Measurements from ENCODE around the gene PLK5. TPM values are rescaled to one million over a fixed set of nuclear protein-coding genes. Genes with fewer than 3 reads are reported as not detected.

PLK5 gene
- polyA plus RNA-seq, 1 donor from 2014 or later = 3.6 TPM

DNA sequence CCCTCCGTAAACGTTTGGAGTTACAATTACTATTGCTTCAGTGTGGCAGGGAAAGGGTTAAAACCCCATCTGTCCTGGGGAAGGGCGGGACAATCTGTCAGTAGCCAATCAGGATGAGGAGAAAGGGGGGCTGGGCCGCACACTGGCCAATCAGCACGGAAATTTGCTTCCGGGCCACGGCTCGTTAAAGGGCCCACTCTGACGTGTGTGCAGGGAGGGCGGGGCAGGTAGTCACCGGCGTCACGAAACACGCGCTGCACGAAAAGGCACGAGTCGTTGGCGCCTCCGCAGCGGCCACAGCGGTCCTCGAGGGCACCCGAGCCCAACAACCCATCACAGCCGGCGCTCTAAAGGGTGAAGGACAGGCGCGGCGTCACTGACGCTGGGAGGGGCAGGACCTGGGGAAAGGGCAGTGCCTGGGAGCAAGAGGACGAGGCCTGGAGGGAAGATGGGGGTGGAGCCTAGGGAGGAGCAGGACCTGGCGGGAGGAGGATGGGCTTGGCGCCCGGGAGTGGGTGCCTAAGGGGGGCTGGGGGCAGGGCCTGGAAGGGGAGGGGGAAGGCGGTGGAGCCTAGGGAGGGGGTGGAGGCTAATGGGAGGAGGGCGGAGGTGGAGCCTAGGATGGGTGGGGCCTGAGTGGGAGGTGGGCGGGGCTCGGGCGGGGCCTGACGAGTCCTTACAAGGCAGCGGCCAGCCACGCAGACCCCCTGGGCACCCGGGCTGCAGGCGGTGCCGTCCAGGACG is 15.9 kb upstream of the PLK5 start:
- H3K4me2 ChIP-seq (ENCODE audit: low read length) = peak overlapping the region; percentile 58
- peak overlapping the region; percentile 86 for H3K9ac ChIP-seq (ENCODE audit: low read length)
- H2AFZ ChIP-seq (ENCODE audit: low read depth, low read length) = peak overlapping the region; percentile 81
- H3K27me3 ChIP-seq (ENCODE audit: insufficient read depth, low read depth, low read length) = peaks cover 20% of the 10 kb centered on the region
- H3K4me3 ChIP-seq (ENCODE audit: low read length) = peak overlapping the region; percentile 73
- no peaks in the 10 kb centered on the region for H3F3A ChIP-seq (ENCODE audit: insufficient read depth, low read length, poor library complexity, severe bottlenecking)
- H3K79me2 ChIP-seq (replicated peaks; ENCODE audit: insufficient read depth, low read length) = no peaks in the 10 kb centered on the region
- H4K20me1 ChIP-seq (ENCODE audit: insufficient read depth) = no peaks in the 10 kb centered on the region
- H3K36me3 ChIP-seq (ENCODE audit: insufficient read depth, low read length) = no peaks in the 10 kb centered on the region
- TF ChIP-seq EP300 (conservative IDR thresholded peaks at IDR 0.05; ENCODE audit: poor library complexity, severe bottlenecking) (peak; percentile 66), SMC3 (conservative IDR thresholded peaks at IDR 0.05; ENCODE audit: poor library complexity) (no peak), MXI1 (conservative IDR thresholded peaks at IDR 0.05; ENCODE audit: poor library complexity, severe bottlenecking) (peak; percentile 84), EZH2 (IDR thresholded peaks at IDR 0.05; ENCODE audit: borderline replicate concordance, insufficient read depth, low read length, poor library complexity, severe bottlenecking) (no peak), RAD21 (conservative IDR thresholded peaks at IDR 0.05) (peak; percentile 20), TAF1 (IDR thresholded peaks at IDR 0.05; ENCODE audit: low read depth) (peak; percentile 38), POLR2AphosphoS5 (IDR thresholded peaks at IDR 0.05) (peak; percentile 88)
- TF ChIP-seq, protein P1, sequence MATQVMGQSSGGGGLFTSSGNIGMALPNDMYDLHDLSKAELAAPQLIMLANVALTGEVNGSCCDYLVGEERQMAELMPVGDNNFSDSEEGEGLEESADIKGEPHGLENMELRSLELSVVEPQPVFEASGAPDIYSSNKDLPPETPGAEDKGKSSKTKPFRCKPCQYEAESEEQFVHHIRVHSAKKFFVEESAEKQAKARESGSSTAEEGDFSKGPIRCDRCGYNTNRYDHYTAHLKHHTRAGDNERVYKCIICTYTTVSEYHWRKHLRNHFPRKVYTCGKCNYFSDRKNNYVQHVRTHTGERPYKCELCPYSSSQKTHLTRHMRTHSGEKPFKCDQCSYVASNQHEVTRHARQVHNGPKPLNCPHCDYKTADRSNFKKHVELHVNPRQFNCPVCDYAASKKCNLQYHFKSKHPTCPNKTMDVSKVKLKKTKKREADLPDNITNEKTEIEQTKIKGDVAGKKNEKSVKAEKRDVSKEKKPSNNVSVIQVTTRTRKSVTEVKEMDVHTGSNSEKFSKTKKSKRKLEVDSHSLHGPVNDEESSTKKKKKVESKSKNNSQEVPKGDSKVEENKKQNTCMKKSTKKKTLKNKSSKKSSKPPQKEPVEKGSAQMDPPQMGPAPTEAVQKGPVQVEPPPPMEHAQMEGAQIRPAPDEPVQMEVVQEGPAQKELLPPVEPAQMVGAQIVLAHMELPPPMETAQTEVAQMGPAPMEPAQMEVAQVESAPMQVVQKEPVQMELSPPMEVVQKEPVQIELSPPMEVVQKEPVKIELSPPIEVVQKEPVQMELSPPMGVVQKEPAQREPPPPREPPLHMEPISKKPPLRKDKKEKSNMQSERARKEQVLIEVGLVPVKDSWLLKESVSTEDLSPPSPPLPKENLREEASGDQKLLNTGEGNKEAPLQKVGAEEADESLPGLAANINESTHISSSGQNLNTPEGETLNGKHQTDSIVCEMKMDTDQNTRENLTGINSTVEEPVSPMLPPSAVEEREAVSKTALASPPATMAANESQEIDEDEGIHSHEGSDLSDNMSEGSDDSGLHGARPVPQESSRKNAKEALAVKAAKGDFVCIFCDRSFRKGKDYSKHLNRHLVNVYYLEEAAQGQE (IDR thresholded peaks at IDR 0.05; ENCODE audit: borderline replicate concordance) = peak; percentile 63
- TF ChIP-seq, protein P2, sequence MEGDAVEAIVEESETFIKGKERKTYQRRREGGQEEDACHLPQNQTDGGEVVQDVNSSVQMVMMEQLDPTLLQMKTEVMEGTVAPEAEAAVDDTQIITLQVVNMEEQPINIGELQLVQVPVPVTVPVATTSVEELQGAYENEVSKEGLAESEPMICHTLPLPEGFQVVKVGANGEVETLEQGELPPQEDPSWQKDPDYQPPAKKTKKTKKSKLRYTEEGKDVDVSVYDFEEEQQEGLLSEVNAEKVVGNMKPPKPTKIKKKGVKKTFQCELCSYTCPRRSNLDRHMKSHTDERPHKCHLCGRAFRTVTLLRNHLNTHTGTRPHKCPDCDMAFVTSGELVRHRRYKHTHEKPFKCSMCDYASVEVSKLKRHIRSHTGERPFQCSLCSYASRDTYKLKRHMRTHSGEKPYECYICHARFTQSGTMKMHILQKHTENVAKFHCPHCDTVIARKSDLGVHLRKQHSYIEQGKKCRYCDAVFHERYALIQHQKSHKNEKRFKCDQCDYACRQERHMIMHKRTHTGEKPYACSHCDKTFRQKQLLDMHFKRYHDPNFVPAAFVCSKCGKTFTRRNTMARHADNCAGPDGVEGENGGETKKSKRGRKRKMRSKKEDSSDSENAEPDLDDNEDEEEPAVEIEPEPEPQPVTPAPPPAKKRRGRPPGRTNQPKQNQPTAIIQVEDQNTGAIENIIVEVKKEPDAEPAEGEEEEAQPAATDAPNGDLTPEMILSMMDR (IDR thresholded peaks at IDR 0.05; ENCODE audit: poor library complexity, severe bottlenecking) = no peak
- H3K9me3 ChIP-seq (ENCODE audit: low read length) = no peaks in the 10 kb centered on the region
- H3K9me2 ChIP-seq (ENCODE audit: insufficient read depth, low read length) = no peaks in the 10 kb centered on the region
- peak overlapping the region; percentile 95 for H3K27ac ChIP-seq (ENCODE audit: low read length)

DNA sequence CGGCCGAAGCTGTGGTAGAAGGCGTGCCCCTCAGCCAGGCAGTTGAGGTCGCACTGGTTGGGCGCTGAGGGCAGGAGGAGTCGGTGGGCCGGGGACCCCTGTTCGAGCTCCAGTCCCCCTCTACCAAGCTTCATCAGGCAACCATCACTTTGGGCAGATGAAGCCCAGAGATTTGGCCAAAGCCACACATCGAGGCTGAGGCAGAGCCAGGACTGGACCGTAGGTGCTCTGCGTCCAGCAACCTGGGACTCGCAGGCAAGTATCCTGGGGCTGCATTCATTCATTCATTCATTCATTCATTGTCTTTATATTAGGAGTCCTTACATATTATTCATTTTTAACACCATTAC is 15.4 kb upstream of the PLK5 start:
- no peaks in the 10 kb centered on the region for H3K79me2 ChIP-seq (replicated peaks; ENCODE audit: insufficient read depth, low read length)
- peak overlapping the region; percentile 73 for H3K4me3 ChIP-seq (ENCODE audit: low read length)
- no peaks in the 10 kb centered on the region for H3K9me3 ChIP-seq (ENCODE audit: low read length)
- H3K9ac ChIP-seq (ENCODE audit: low read length) = peak overlapping the region; percentile 86
- H3F3A ChIP-seq (ENCODE audit: insufficient read depth, low read length, poor library complexity, severe bottlenecking) = no peaks in the 10 kb centered on the region
- H4K20me1 ChIP-seq (ENCODE audit: insufficient read depth) = no peaks in the 10 kb centered on the region
- TF ChIP-seq SMC3 (conservative IDR thresholded peaks at IDR 0.05; ENCODE audit: poor library complexity) (no peak), POLR2AphosphoS5 (IDR thresholded peaks at IDR 0.05) (no peak)
- peaks cover 19% of the 10 kb centered on the region for H3K27me3 ChIP-seq (ENCODE audit: insufficient read depth, low read depth, low read length)
- no peaks in the 10 kb centered on the region for H3K36me3 ChIP-seq (ENCODE audit: insufficient read depth, low read length)
- H3K27ac ChIP-seq (ENCODE audit: low read length) = peak overlapping the region; percentile 95
- peak overlapping the region; percentile 18 for H2AFZ ChIP-seq (ENCODE audit: low read depth, low read length)
- no peak overlapping the region for H3K4me2 ChIP-seq (ENCODE audit: low read length)
- no peaks in the 10 kb centered on the region for H3K9me2 ChIP-seq (ENCODE audit: insufficient read depth, low read length)
